Testis (tissue), 3 donors: ENCODE measurements around the gene KCNQ5. TPM values are rescaled to one million over a fixed set of nuclear protein-coding genes. Genes with fewer than 3 reads are reported as not detected.

ENCODE experiments used
- DNase-seq: peaks from one replicate; pipeline ENCODE4 v3.0.0-alpha.2; 2019
- H3K27ac ChIP-seq, 2 donors: fragments of 200-600 bp; sonication (generic); one replicate each; pipeline ENCODE4 v1.5.1; 2019
- H3K27me3 ChIP-seq: fragments of 200-600 bp; sonication (generic); one replicate; pipeline ENCODE4 v1.5.1; 2019
- H3K36me3 ChIP-seq: fragments of 200-600 bp; sonication (generic); one replicate; pipeline ENCODE4 v1.5.1; 2017; ENCODE audit warnings: low read depth; ENCODE audit errors: missing control alignments
- H3K4me1 ChIP-seq: fragments of 200-600 bp; sonication (generic); one replicate; pipeline ENCODE4 v1.5.1; 2019
- H3K4me3 ChIP-seq, 2 donors: fragments of 200-600 bp; sonication (generic); one replicate each; pipeline ENCODE4 v1.5.1; 2017 to 2019
- H3K9me3 ChIP-seq: fragments of 200-600 bp; sonication (generic); one replicate; pipeline ENCODE4 v1.5.1; 2017
- POLR2A ChIP-seq: fragments of 450-650 bp; IDR thresholded peaks from one replicate; pipeline ENCODE4 v1.6.1; 2017; ENCODE audit warnings: antibody characterized with exemption, mild to moderate bottlenecking, moderate library complexity
- WGBS, 2 donors: methylation state at CpG; one replicate each; pipeline ENCODE4 v1.1.5; 2018; 5-methylcytosine and 5-hydroxymethylcytosine counted together
- intact Hi-C: fragments of 100-400 bp; cut with DNase I; formaldehyde crosslinking; loops from one replicate; pipeline ENCODE4 v1.15.1; 2023; ENCODE audit warnings: low total_unique reads
- polyA plus RNA-seq: library from polyadenylated mRNA; stranded (reverse); fragments of 350-450 nt; fragmentation: Illumina TruSeq; extraction: RNeasy Lipid Tissue Mini Kit (QIAGEN cat#74804); gene quantifications from one replicate; pipeline ENCODE4 v1.2.3, GENCODE V29; 2014; ENCODE audit warnings: low read depth, low replicate concordance; ENCODE audit not compliant: insufficient read depth
- total RNA-seq, 2 donors: library from RNA; depleted of rRNA; stranded (reverse); fragments of >200 nt; gene quantifications; one replicate each; pipeline ENCODE4 v1.2.3, GENCODE V29; 2016
- TF ChIP-seq, protein P1 (sequence below), 3 experiments: fragments of 450-650 bp in 2 of 3; fragments of 200-600 bp in 1 of 3; sonication (generic) in 1 of 3; IDR thresholded peaks; one replicate each; pipeline ENCODE4 v1.5.1; 2016 to 2019; ENCODE audit warnings: antibody characterized with exemption in 3 of 3, mild to moderate bottlenecking in 2 of 3, moderate library complexity in 1 of 3

The KCNQ5 gene
- total and polyA plus RNA-seq, 3 donors from 2014 or later = 0.43 to 1.1 (median 0.73) TPM

DNA sequence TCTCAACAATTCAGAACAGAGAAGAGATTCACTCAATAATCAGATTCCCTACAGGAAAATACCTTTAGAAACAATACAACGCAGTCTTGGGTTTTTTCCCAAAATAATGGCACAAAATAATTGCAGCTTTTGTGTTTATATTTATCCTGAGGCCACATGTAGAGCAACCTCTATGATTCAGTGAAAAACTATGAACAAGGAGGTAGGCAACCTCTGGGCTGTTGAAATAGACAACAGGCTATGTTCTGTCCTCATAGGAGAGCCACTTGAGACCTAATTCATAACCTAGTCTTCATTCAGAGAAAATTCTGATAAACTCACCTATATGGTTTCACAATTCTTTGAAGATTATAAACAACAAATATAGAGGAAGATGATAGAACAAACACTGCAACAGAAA is 485.2 kb downstream of the KCNQ5 start:
- Histone ChIP-seq H3K4me3 (no peak overlapping the region), H3K27ac (no peak overlapping the region), H3K27me3 (no peaks in the 10 kb centered on the region), H3K9me3 (no peaks in the 10 kb centered on the region), H3K36me3 (no peaks in the 10 kb centered on the region), H3K4me1 (no peaks in the 10 kb centered on the region)
- 85 to 92% methylated on average over 1 of the region's 1 CpG for WGBS, 2 donors
- intact Hi-C loops = no loop called here
- TF ChIP-seq, protein P1, sequence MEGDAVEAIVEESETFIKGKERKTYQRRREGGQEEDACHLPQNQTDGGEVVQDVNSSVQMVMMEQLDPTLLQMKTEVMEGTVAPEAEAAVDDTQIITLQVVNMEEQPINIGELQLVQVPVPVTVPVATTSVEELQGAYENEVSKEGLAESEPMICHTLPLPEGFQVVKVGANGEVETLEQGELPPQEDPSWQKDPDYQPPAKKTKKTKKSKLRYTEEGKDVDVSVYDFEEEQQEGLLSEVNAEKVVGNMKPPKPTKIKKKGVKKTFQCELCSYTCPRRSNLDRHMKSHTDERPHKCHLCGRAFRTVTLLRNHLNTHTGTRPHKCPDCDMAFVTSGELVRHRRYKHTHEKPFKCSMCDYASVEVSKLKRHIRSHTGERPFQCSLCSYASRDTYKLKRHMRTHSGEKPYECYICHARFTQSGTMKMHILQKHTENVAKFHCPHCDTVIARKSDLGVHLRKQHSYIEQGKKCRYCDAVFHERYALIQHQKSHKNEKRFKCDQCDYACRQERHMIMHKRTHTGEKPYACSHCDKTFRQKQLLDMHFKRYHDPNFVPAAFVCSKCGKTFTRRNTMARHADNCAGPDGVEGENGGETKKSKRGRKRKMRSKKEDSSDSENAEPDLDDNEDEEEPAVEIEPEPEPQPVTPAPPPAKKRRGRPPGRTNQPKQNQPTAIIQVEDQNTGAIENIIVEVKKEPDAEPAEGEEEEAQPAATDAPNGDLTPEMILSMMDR (IDR thresholded peaks at IDR 0.05) = no peak
- TF ChIP-seq POLR2A = no peak
- DNase-seq = no peak

GRCh38 chr6:73108949-73109348 is 487.1 kb downstream of the KCNQ5 start:
- Histone ChIP-seq H3K9me3 (no peaks in the 10 kb centered on the region), H3K27me3 (no peaks in the 10 kb centered on the region), H3K4me3 (no peak overlapping the region), H3K36me3 (no peaks in the 10 kb centered on the region), H3K4me1 (no peaks in the 10 kb centered on the region), H3K27ac (no peak overlapping the region)
- no peak for TF ChIP-seq POLR2A
- intact Hi-C loops = no loop called here
- WGBS, 2 donors = 92 to 93% methylated on average over 3 of the region's 3 CpGs
- no peak for DNase-seq

- TF ChIP-seq POLR2A = no peak
- TF ChIP-seq, protein P1 (IDR thresholded peaks at IDR 0.05) = no peak
- no peak overlapping the region for H3K27ac ChIP-seq
- no peaks in the 10 kb centered on the region for H3K36me3 ChIP-seq
- no peaks in the 10 kb centered on the region for H3K9me3 ChIP-seq
- no peaks in the 10 kb centered on the region for H3K4me1 ChIP-seq
- DNase-seq = no peak
- H3K27me3 ChIP-seq = no peaks in the 10 kb centered on the region
- WGBS, 2 donors = 48 to 51% methylated on average over 3 of the region's 3 CpGs
- intact Hi-C loops = no loop called here
- H3K4me3 ChIP-seq = no peak overlapping the region
Observed at GRCh38 chr6:73109659-73110058, 487.8 kb downstream of the KCNQ5 start.

- WGBS, 2 donors = 93 to 95% methylated on average over 3 of the region's 3 CpGs
- no peak for DNase-seq
- Histone ChIP-seq H3K36me3 (no peaks in the 10 kb centered on the region), H3K4me1 (no peaks in the 10 kb centered on the region), H3K4me3 (no peak overlapping the region), H3K27ac (no peak overlapping the region), H3K27me3 (no peaks in the 10 kb centered on the region), H3K9me3 (no peaks in the 10 kb centered on the region)
- intact Hi-C loops = no loop called here
- TF ChIP-seq, protein P1 (IDR thresholded peaks at IDR 0.05) = no peak
- TF ChIP-seq POLR2A = no peak
Observed at GRCh38 chr6:73116330-73116729, 494.5 kb downstream of the KCNQ5 start.

DNA sequence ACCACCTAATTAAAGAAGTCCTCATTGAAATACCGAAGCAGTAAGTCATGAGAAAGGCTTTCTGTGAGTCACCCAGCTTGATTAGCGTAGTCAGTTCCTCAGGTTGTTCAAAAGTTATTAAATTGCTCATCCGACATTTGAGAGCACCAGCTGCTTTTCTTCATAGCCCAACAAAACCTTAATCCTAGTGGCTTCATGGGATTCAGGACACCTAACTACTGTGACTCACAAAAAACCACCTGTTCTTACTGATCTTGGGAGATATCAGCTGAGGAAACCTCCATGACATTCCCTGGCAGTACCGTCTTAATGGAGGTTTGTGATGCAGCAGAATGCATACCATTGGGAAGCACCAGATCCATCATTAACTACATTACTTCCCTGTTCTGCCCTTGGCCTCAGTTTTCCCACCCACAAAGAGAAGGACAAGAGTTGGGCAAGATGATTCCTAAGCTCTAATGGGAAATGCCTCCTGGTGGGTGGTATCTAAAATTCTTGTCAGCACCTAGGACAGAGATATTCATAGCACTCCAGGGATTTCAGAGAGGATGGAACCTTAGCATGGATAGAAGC is 499.6 kb downstream of the KCNQ5 start:
- DNase-seq = no peak
- TF ChIP-seq, protein P1 (IDR thresholded peaks at IDR 0.05) = no peak
- TF ChIP-seq POLR2A = no peak
- H3K4me1 ChIP-seq = no peaks in the 10 kb centered on the region
- H3K27me3 ChIP-seq = no peaks in the 10 kb centered on the region
- no peaks in the 10 kb centered on the region for H3K36me3 ChIP-seq
- intact Hi-C loops = no loop called here
- 91 to 92% methylated on average over 4 of the region's 4 CpGs for WGBS, 2 donors
- H3K4me3 ChIP-seq = no peak overlapping the region
- no peaks in the 10 kb centered on the region for H3K9me3 ChIP-seq
- no peak overlapping the region for H3K27ac ChIP-seq
